ENCODE results near the gene STK33.
A peak's percentile ranks its signal among the peaks of the same experiment; 100 is the strongest.

The STK33 gene

GRCh38 chr11:8370812-8371515 lies 223.1 kb downstream of the STK33 start:
- no peak for DNase-seq

GRCh38 chr11:8369592-8370205 lies 224.3 kb downstream of the STK33 start:
- no peak for DNase-seq

- DNase-seq = no peak
Measured at GRCh38 chr11:8368772-8369171, 225.3 kb downstream of the STK33 start.

GRCh38 chr11:8368194-8368593 lies 225.8 kb downstream of the STK33 start:
- no peak for DNase-seq

GRCh38 chr11:8366316-8366715 lies 227.7 kb downstream of the STK33 start:
- DNase-seq = no peak

GRCh38 chr11:8365216-8365941 lies 228.6 kb downstream of the STK33 start:
- no peak for DNase-seq

GRCh38 chr11:8363921-8364320 lies 230.1 kb downstream of the STK33 start:
- no peak for DNase-seq

GRCh38 chr11:8362899-8363298 lies 231.1 kb downstream of the STK33 start:
- no peak for DNase-seq

GRCh38 chr11:8362491-8362890 lies 231.5 kb downstream of the STK33 start:
- DNase-seq = no peak

GRCh38 chr11:8361664-8362210 lies 232.3 kb downstream of the STK33 start:
- DNase-seq = no peak

GRCh38 chr11:8361206-8361605 lies 232.8 kb downstream of the STK33 start:
- DNase-seq = no peak

GRCh38 chr11:8360086-8360828 lies 233.8 kb downstream of the STK33 start:
- no peak for DNase-seq

GRCh38 chr11:8359521-8359920 lies 234.5 kb downstream of the STK33 start:
- no peak for DNase-seq

- DNase-seq = no peak
Measured at GRCh38 chr11:8357891-8358566, 236.0 kb downstream of the STK33 start.

- no peak for DNase-seq
Measured at GRCh38 chr11:8357505-8357888, 236.5 kb downstream of the STK33 start.

- no peak for DNase-seq
Measured at GRCh38 chr11:8356721-8357504, 237.1 kb downstream of the STK33 start.

- no peak for DNase-seq
Measured at GRCh38 chr11:8356216-8356615, 237.8 kb downstream of the STK33 start.

- no peak for DNase-seq
Measured at GRCh38 chr11:8355416-8355742, 238.6 kb downstream of the STK33 start.

GRCh38 chr11:8354622-8355415 lies 239.2 kb downstream of the STK33 start:
- peak; percentile 20 for DNase-seq

GRCh38 chr11:8352876-8353505 lies 241.0 kb downstream of the STK33 start:
- DNase-seq = no peak

Data from NCI-H526 treated with DMSO at 0.1 percent for 48 hours (cell line).